GM06990 (cell line): ENCODE data around the gene ZNF438.

ENCODE experiments used
- DNase-seq: peaks from one replicate; pipeline ENCODE4 v3.0.0-alpha.2; 2011; ENCODE audit not compliant: insufficient read length; ENCODE audit errors: extremely low read depth
- H3K27me3 ChIP-seq: replicated peaks from 2 replicates; pipeline ENCODE4 v1.6.0; 2011; ENCODE audit warnings: low read length; ENCODE audit not compliant: control insufficient read depth, insufficient read depth
- H3K36me3 ChIP-seq: 2 replicates; pipeline ENCODE4 v1.5.1; 2011; ENCODE audit warnings: low read length; ENCODE audit not compliant: control insufficient read depth, insufficient read depth
- H3K4me3 ChIP-seq: replicated peaks from 2 replicates; pipeline ENCODE4 v1.5.1; 2011; ENCODE audit warnings: low read depth, mild to moderate bottlenecking, control low read depth, low read length
- TF ChIP-seq, protein P1 (sequence below): IDR thresholded peaks from 2 replicates; pipeline ENCODE4 v1.5.1; 2011; ENCODE audit warnings: low read length, control low read depth, mild to moderate bottlenecking, inconsistent platforms; ENCODE audit not compliant: insufficient read depth, poor library complexity, severe bottlenecking

The ZNF438 gene

GRCh38 chr10:31010062-31010461 lies 21.6 kb downstream of the ZNF438 start:
- Histone ChIP-seq H3K36me3 (no peaks in the 10 kb centered on the region), H3K27me3 (no peaks in the 10 kb centered on the region), H3K4me3 (no peak overlapping the region)
- DNase-seq, result no peak
- TF ChIP-seq, protein P1, sequence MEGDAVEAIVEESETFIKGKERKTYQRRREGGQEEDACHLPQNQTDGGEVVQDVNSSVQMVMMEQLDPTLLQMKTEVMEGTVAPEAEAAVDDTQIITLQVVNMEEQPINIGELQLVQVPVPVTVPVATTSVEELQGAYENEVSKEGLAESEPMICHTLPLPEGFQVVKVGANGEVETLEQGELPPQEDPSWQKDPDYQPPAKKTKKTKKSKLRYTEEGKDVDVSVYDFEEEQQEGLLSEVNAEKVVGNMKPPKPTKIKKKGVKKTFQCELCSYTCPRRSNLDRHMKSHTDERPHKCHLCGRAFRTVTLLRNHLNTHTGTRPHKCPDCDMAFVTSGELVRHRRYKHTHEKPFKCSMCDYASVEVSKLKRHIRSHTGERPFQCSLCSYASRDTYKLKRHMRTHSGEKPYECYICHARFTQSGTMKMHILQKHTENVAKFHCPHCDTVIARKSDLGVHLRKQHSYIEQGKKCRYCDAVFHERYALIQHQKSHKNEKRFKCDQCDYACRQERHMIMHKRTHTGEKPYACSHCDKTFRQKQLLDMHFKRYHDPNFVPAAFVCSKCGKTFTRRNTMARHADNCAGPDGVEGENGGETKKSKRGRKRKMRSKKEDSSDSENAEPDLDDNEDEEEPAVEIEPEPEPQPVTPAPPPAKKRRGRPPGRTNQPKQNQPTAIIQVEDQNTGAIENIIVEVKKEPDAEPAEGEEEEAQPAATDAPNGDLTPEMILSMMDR, result no peak

DNA sequence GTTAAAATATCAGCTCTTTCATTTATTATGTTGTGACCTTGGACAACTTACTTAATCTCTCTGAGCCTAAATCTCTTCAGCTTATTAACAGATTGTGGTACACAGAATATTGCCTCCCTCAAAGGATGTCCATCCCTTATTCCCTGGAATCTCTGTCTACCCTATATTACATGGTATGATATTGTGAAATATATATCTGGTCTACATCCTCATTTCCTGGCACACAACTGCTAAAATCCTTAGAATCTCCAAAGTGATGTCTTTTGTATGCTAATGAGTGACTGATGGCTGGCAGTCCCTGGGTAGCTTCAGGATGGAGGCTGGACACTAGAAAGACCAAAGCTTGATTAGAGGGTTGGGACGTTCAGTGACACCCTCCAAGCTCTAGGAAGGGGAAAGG lies 25.8 kb downstream of the ZNF438 start:
- H3K4me3 ChIP-seq, result no peak overlapping the region
- TF ChIP-seq, protein P1, result no peak
- H3K27me3 ChIP-seq, result no peaks in the 10 kb centered on the region
- DNase-seq, result no peak
- no peaks in the 10 kb centered on the region for H3K36me3 ChIP-seq

DNA sequence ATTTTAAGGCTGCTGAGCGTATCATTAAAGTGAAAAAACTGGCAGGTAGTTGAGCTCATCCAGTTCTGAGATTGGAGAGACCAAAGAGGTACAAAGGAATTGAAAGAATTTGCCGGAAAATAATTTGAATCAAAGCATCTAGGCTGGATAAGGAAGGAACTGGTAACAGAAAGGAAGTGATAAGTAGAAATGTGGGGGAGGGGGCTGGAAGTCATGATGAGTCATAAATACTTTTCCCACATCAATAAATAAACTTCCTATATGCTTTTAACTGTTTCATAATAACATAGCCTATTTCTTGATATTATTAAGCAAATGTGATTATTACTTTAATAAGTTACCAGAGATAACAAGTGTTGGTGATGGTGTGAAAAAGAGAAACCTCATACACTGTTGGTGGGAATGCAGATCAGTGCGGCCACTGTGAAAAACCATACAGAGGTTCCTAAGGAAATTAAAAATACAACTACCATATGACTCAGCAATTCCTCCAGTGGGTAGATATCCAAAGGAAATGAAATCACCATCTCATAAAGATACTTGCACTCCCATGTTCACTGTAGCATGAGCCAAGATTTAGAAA lies 27.0 kb downstream of the ZNF438 start:
- DNase-seq, result no peak
- Histone ChIP-seq H3K27me3 (no peaks in the 10 kb centered on the region), H3K36me3 (no peaks in the 10 kb centered on the region), H3K4me3 (no peak overlapping the region)
- TF ChIP-seq, protein P1, result no peak

- DNase-seq, result no peak
- no peaks in the 10 kb centered on the region for H3K36me3 ChIP-seq
- no peak overlapping the region for H3K4me3 ChIP-seq
- TF ChIP-seq, protein P1, result no peak
- no peaks in the 10 kb centered on the region for H3K27me3 ChIP-seq
Measured at GRCh38 chr10:31001740-31002139, 29.9 kb downstream of the ZNF438 start.

GRCh38 chr10:31000867-31001266 lies 30.8 kb downstream of the ZNF438 start:
- TF ChIP-seq, protein P1, result no peak
- Histone ChIP-seq H3K4me3 (no peak overlapping the region), H3K27me3 (no peaks in the 10 kb centered on the region), H3K36me3 (no peaks in the 10 kb centered on the region)
- DNase-seq, result no peak
